CD8-positive, alpha-beta memory T cell (primary cell): ENCODE measurements around the gene DIP2A. TPM values are rescaled to one million over a fixed set of nuclear protein-coding genes. Genes with fewer than 3 reads are reported as not detected.
A peak's percentile ranks its signal among the peaks of the same experiment; 100 is the strongest.

ENCODE experiments used
- CTCF ChIA-PET: fragments of 350-600 bp; sonication (Branson Sonifier 250); formaldehyde crosslinking; loops from one replicate; lab custom pipeline; 2021; ENCODE audit warnings: antibody characterized with exemption; lab: Charles Lee
- POLR2A ChIA-PET: fragments of 350-600 bp; sonication (Branson Sonifier 250); formaldehyde crosslinking; loops from one replicate; lab custom pipeline; 2021; ENCODE audit warnings: antibody characterized with exemption; lab: Charles Lee
- DNase-seq, 5 donors: peaks; one replicate each; pipeline versions ENCODE4 v3.0.0 to v3.0.0-alpha.2; 2020 to 2022; ENCODE audit warnings: mixed read lengths in 1 of 5
- H3K27ac ChIP-seq: one replicate; pipeline ENCODE4 v1.7.0; 2013; ENCODE audit warnings: low read depth, mild to moderate bottlenecking, low read length, moderate library complexity
- H3K27me3 ChIP-seq: 2 replicates; pipeline ENCODE4 v1.7.0; 2013; ENCODE audit warnings: low read length, mild to moderate bottlenecking; ENCODE audit not compliant: insufficient read depth, poor library complexity, severe bottlenecking
- H3K36me3 ChIP-seq: 2 replicates; pipeline ENCODE4 v1.7.0; 2013; ENCODE audit warnings: mild to moderate bottlenecking, low read length, moderate library complexity; ENCODE audit not compliant: insufficient read depth
- H3K4me1 ChIP-seq: 2 replicates; pipeline ENCODE4 v1.7.0; 2013; ENCODE audit warnings: mild to moderate bottlenecking, low read length, moderate library complexity; ENCODE audit not compliant: insufficient read depth
- H3K4me3 ChIP-seq: 2 replicates; pipeline ENCODE4 v1.7.0; 2013; ENCODE audit warnings: mild to moderate bottlenecking, low read length
- H3K9me3 ChIP-seq: 2 replicates; pipeline ENCODE4 v1.7.0; 2013; ENCODE audit warnings: mild to moderate bottlenecking, low read length
- H3K27ac Mint-ChIP-seq, 8 donors: one replicate each; pipeline ENCODE4 v1.8.0; 2020 to 2021; ENCODE audit warnings: mixed read lengths in 8 of 8, mild to moderate bottlenecking in 6 of 8, inconsistent platforms in 3 of 8, moderate library complexity in 3 of 8
- H3K27me3 Mint-ChIP-seq, 2 donors: one replicate each; pipeline ENCODE4 v1.8.0; 2020 to 2021; ENCODE audit warnings: mixed read lengths in 2 of 2, mild to moderate bottlenecking in 1 of 2, moderate library complexity in 1 of 2
- H3K36me3 Mint-ChIP-seq, 3 donors: one replicate each; pipeline ENCODE4 v1.8.0; 2020 to 2021; ENCODE audit warnings: mixed read lengths in 3 of 3, inconsistent platforms in 1 of 3, mild to moderate bottlenecking in 1 of 3
- H3K4me1 Mint-ChIP-seq, 3 donors: one replicate each; pipeline ENCODE4 v1.8.0; 2020 to 2021; ENCODE audit warnings: mixed read lengths in 3 of 3, inconsistent platforms in 1 of 3, mild to moderate bottlenecking in 1 of 3
- H3K4me3 Mint-ChIP-seq, 7 donors: one replicate each; pipeline ENCODE4 v1.8.0; 2020 to 2021; ENCODE audit warnings: mixed read lengths in 7 of 7, mild to moderate bottlenecking in 6 of 7, moderate library complexity in 4 of 7, inconsistent platforms in 2 of 7
- H3K9me3 Mint-ChIP-seq, 5 donors: one replicate each; pipeline ENCODE4 v1.8.0; 2020 to 2022; ENCODE audit warnings: mixed read lengths in 5 of 5, mild to moderate bottlenecking in 3 of 5, moderate library complexity in 2 of 5, inconsistent platforms in 1 of 5
- polyA plus RNA-seq: library from polyadenylated mRNA; unstranded; fragments of 300-500 nt; fragmentation: Illumina TruSeq; gene quantifications from one replicate; pipeline ENCODE4 v1.2.3, GENCODE V29; 2021
- total RNA-seq, 2 experiments: library from RNA; stranded (reverse); gene quantifications; one replicate each; pipeline ENCODE4 v1.2.3, GENCODE V29; 2021

The DIP2A gene
- total and polyA plus RNA-seq, 3 experiments from 2014 or later: 29.7 to 32.6 (median 29.9) TPM

DNA sequence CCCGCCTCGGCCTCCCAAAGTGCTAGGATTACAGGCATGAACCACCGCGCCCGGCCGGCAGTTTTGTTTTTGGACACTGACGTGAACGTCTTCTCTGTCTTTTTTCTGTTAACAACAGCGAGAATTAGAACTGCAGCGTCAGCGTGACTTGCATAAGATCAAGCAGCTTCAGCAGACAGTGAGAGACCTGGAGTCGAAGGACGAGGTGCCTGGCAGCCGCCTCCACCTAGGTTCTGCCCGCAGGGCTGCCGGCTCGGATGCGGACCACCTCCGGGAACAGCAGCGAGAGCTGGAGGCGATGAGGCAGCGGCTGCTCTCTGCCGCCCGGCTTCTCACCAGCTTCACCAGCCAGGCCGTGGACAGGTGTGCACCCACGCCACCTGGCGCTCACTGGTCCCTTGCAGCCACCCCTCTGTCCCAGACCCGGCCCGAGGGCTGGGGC is 22.9 kb upstream of the DIP2A start:
- Histone ChIP-seq H3K4me1 (no peaks in the 10 kb centered on the region), H3K27me3 (no peaks in the 10 kb centered on the region), H3K36me3 (peaks cover 15% of the 10 kb centered on the region), H3K4me3 (no peak overlapping the region), H3K9me3 (no peaks in the 10 kb centered on the region), H3K27ac (no peak overlapping the region)
- Mint-ChIP-seq H3K36me3 (peaks cover 0 to 79% (median 17%) of the 10 kb centered on the region in 3 donors), H3K4me1 (peaks cover 17 to 23% (median 20%) of the 10 kb centered on the region in 3 donors), H3K27me3 (peaks cover 0 to 3% of the 10 kb centered on the region in 2 donors), H3K4me3 (peak overlapping the region in 2 of 7 donors; percentile 5 to 48), H3K27ac (peak overlapping the region in 6 of 8 donors; percentile 15 to 76 (median 60)), H3K9me3 (no peaks in the 10 kb centered on the region)
- CTCF ChIA-PET: no interaction called here
- DNase-seq: no peak
- POLR2A ChIA-PET: no interaction called here

GRCh38 chr21:46436621-46437020 is 22.1 kb upstream of the DIP2A start:
- Histone ChIP-seq H3K27me3 (no peaks in the 10 kb centered on the region), H3K4me3 (no peak overlapping the region), H3K36me3 (peaks cover 23% of the 10 kb centered on the region), H3K4me1 (no peaks in the 10 kb centered on the region), H3K9me3 (no peaks in the 10 kb centered on the region), H3K27ac (no peak overlapping the region)
- DNase-seq: no peak
- Mint-ChIP-seq H3K27me3 (peaks cover 0 to 3% of the 10 kb centered on the region in 2 donors), H3K9me3 (no peaks in the 10 kb centered on the region), H3K4me3 (peak overlapping the region in 1 of 7 donors; percentile 15), H3K4me1 (peaks cover 16 to 23% (median 19%) of the 10 kb centered on the region in 3 donors), H3K36me3 (peaks cover 0 to 79% (median 20%) of the 10 kb centered on the region in 3 donors), H3K27ac (peak overlapping the region in 7 of 8 donors; percentile 29 to 72 (median 50))
- CTCF ChIA-PET: interaction anchor here (1.2 kb wide), 1 partner anchor 12 kb away, joined by 4 read pairs; no protein-coding TSS in a partner anchor
- POLR2A ChIA-PET: no interaction called here

DNA sequence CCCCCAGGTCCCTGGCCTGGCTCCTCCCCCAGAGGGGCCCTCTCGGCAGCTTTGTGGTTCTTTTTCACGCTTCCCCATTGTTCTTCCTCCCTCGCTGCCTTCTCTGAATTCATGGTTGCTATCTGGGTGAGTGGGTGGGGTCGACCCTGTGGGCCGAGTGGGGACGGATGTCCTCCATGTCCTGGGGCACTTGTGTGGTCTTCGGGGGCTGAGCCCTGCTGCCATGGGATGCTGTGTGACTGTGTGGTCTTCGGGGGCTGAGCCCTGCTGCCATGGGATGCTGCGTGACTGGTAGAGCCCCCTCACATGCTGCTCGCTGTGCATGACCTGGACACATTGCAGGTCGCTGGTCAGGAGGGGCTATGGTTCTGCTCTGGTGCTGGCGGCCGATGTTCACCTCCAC is 21.6 kb upstream of the DIP2A start:
- Histone ChIP-seq H3K36me3 (peaks cover 27% of the 10 kb centered on the region), H3K27ac (no peak overlapping the region), H3K4me1 (no peaks in the 10 kb centered on the region), H3K9me3 (no peaks in the 10 kb centered on the region), H3K27me3 (no peaks in the 10 kb centered on the region), H3K4me3 (no peak overlapping the region)
- ChIA-PET CTCF (interaction anchor here (1.2 kb wide), 1 partner anchor 13 kb away, joined by 4 read pairs; no protein-coding TSS in a partner anchor), POLR2A (no interaction called here)
- peak overlapping the region in 7 of 8 donors; percentile 46 to 86 (median 72) for H3K27ac Mint-ChIP-seq
- H3K4me1 Mint-ChIP-seq: peaks cover 12 to 19% (median 14%) of the 10 kb centered on the region in 3 donors
- no peaks in the 10 kb centered on the region for H3K27me3 Mint-ChIP-seq
- peaks cover 0 to 79% (median 17%) of the 10 kb centered on the region in 3 donors for H3K36me3 Mint-ChIP-seq
- H3K4me3 Mint-ChIP-seq: peak overlapping the region in 4 of 7 donors; percentile 51 to 65 (median 55)
- no peaks in the 10 kb centered on the region for H3K9me3 Mint-ChIP-seq
- DNase-seq: no peak

- H3K27ac Mint-ChIP-seq: peak overlapping the region; percentile 28 to 88 (median 66)
- H3K9me3 Mint-ChIP-seq: no peaks in the 10 kb centered on the region
- ChIA-PET POLR2A (no interaction called here), CTCF (interaction anchor here (1.2 kb wide), 1 partner anchor 13 kb away, joined by 4 read pairs; no protein-coding TSS in a partner anchor)
- H3K4me3 ChIP-seq: no peak overlapping the region
- peaks cover 2 to 78% (median 16%) of the 10 kb centered on the region in 3 donors for H3K36me3 Mint-ChIP-seq
- H3K9me3 ChIP-seq: no peaks in the 10 kb centered on the region
- peak in 1 of 5 donors; percentile 67 for DNase-seq
- no peaks in the 10 kb centered on the region for H3K4me1 ChIP-seq
- peaks cover 9 to 14% (median 11%) of the 10 kb centered on the region in 3 donors for H3K4me1 Mint-ChIP-seq
- no peaks in the 10 kb centered on the region for H3K27me3 Mint-ChIP-seq
- no peak overlapping the region for H3K27ac ChIP-seq
- H3K36me3 ChIP-seq: peaks cover 27% of the 10 kb centered on the region
- no peaks in the 10 kb centered on the region for H3K27me3 ChIP-seq
- H3K4me3 Mint-ChIP-seq: peak overlapping the region in 4 of 7 donors; percentile 34 to 65 (median 52)
Measured at GRCh38 chr21:46437511-46437910, 21.2 kb upstream of the DIP2A start.

- Mint-ChIP-seq H3K9me3 (no peaks in the 10 kb centered on the region), H3K4me3 (no peak overlapping the region), H3K27ac (peak overlapping the region in 1 of 8 donors; percentile 15), H3K27me3 (no peaks in the 10 kb centered on the region), H3K36me3 (peaks cover 6 to 80% (median 20%) of the 10 kb centered on the region in 3 donors), H3K4me1 (peaks cover 9 to 14% (median 11%) of the 10 kb centered on the region in 3 donors)
- no peak for DNase-seq
- ChIA-PET POLR2A (interaction anchor here (0.6 kb wide), 1 partner anchor 19 kb away, joined by 5 read pairs; no protein-coding TSS in a partner anchor), CTCF (no interaction called here)
- Histone ChIP-seq H3K4me1 (no peaks in the 10 kb centered on the region), H3K4me3 (no peak overlapping the region), H3K9me3 (no peaks in the 10 kb centered on the region), H3K36me3 (peaks cover 34% of the 10 kb centered on the region), H3K27ac (no peak overlapping the region), H3K27me3 (no peaks in the 10 kb centered on the region)
Measured at GRCh38 chr21:46438241-46438640, 20.4 kb upstream of the DIP2A start.

DNA sequence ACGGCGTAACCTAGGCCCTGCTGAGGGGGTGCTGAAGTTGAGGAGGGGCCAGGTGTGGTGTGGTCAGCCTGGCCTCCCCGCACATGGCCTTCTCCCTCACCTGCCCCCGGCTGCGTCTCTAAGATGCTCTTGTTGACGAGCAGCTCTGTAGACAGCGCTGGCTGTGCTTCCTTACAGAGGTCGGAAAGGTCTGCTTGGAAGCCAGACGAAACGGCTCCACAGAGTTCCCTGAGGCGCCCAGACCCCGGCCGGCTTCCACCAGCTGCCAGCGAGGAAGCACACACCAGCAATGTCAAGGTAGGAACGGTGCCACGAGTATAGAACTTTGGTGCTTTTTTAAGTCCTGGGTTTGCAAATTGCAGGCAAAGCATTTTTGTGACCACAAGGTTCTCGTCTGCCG is 18.8 kb upstream of the DIP2A start:
- H3K9me3 Mint-ChIP-seq: no peaks in the 10 kb centered on the region
- peak overlapping the region in 3 of 8 donors; percentile 37 to 69 (median 43) for H3K27ac Mint-ChIP-seq
- DNase-seq: no peak
- H3K27ac ChIP-seq: no peak overlapping the region
- no peak overlapping the region for H3K4me3 Mint-ChIP-seq
- no peak overlapping the region for H3K4me3 ChIP-seq
- H3K9me3 ChIP-seq: no peaks in the 10 kb centered on the region
- peaks cover 31% of the 10 kb centered on the region for H3K36me3 ChIP-seq
- H3K36me3 Mint-ChIP-seq: peaks cover 6 to 86% (median 18%) of the 10 kb centered on the region in 3 donors
- ChIA-PET CTCF (no interaction called here), POLR2A (no interaction called here)
- H3K4me1 Mint-ChIP-seq: peaks cover 12 to 19% (median 14%) of the 10 kb centered on the region in 3 donors
- H3K4me1 ChIP-seq: no peaks in the 10 kb centered on the region
- no peaks in the 10 kb centered on the region for H3K27me3 Mint-ChIP-seq
- H3K27me3 ChIP-seq: no peaks in the 10 kb centered on the region

- no peaks in the 10 kb centered on the region for H3K9me3 ChIP-seq
- no peak overlapping the region for H3K4me3 Mint-ChIP-seq
- H3K27me3 Mint-ChIP-seq: no peaks in the 10 kb centered on the region
- H3K27me3 ChIP-seq: no peaks in the 10 kb centered on the region
- no peak overlapping the region for H3K27ac ChIP-seq
- H3K27ac Mint-ChIP-seq: peak overlapping the region in 1 of 8 donors; percentile 31
- H3K9me3 Mint-ChIP-seq: no peaks in the 10 kb centered on the region
- DNase-seq: no peak
- H3K36me3 Mint-ChIP-seq: peaks cover 6 to 84% (median 16%) of the 10 kb centered on the region in 3 donors
- H3K36me3 ChIP-seq: peaks cover 30% of the 10 kb centered on the region
- peaks cover 10 to 19% (median 14%) of the 10 kb centered on the region in 3 donors for H3K4me1 Mint-ChIP-seq
- no peak overlapping the region for H3K4me3 ChIP-seq
- ChIA-PET POLR2A (no interaction called here), CTCF (no interaction called here)
- H3K4me1 ChIP-seq: no peaks in the 10 kb centered on the region
Measured at GRCh38 chr21:46441331-46441730, 17.4 kb upstream of the DIP2A start.

DNA sequence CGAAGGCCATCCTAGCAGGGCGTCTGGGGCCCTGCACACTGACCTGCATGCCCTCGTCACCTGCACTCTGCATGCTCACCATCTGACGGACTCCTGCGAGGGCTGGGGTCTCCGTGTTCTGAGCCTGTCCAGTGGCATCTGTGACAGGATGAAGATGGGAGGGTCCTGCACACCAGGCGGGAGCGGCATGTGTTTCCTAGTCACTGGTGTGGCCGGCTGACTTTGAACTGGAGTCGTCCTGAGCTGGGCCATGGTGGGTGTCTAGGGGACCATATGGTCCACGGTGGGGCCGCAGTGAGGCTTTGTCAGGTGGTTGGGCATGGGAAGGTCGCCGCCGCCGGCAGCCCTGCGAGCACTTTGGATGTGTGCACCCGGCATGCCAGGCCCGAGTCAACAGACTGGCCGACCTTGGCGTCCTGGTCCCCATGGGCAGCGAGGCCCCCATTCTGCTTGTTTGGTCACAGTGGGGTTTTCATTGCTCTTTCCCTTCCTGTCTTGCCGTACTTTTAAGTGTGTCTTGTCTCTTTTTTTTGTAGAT is 16.7 kb upstream of the DIP2A start:
- Mint-ChIP-seq H3K27ac (peak overlapping the region in 1 of 8 donors; percentile 92), H3K36me3 (peaks cover 6 to 78% (median 16%) of the 10 kb centered on the region in 3 donors), H3K9me3 (no peaks in the 10 kb centered on the region), H3K4me1 (peaks cover 7 to 15% (median 10%) of the 10 kb centered on the region in 3 donors), H3K4me3 (no peak overlapping the region), H3K27me3 (no peaks in the 10 kb centered on the region)
- POLR2A ChIA-PET: no interaction called here
- H3K27ac ChIP-seq: no peak overlapping the region
- H3K27me3 ChIP-seq: no peaks in the 10 kb centered on the region
- no peaks in the 10 kb centered on the region for H3K9me3 ChIP-seq
- DNase-seq: no peak
- H3K4me1 ChIP-seq: no peaks in the 10 kb centered on the region
- CTCF ChIA-PET: no interaction called here
- peaks cover 30% of the 10 kb centered on the region for H3K36me3 ChIP-seq
- no peak overlapping the region for H3K4me3 ChIP-seq
